Effector memory CD4-positive, alpha-beta T cell (primary cell): ENCODE data around the gene MNAT1.

Experiments used
- DNase-seq, 3 donors: peaks; one replicate each; pipeline ENCODE4 v3.0.0-alpha.2; 2020
- H3K27ac ChIP-seq: 2 replicates; pipeline ENCODE4 v1.7.0; 2013; ENCODE audit warnings: mild to moderate bottlenecking, low read length, moderate library complexity; ENCODE audit not compliant: insufficient read depth, poor library complexity, severe bottlenecking
- H3K27me3 ChIP-seq: replicated peaks from 2 replicates; pipeline ENCODE4 v1.7.0; 2013; ENCODE audit warnings: mild to moderate bottlenecking, low read length; ENCODE audit not compliant: insufficient read depth, control insufficient read depth, poor library complexity, severe bottlenecking
- H3K36me3 ChIP-seq: 2 replicates; pipeline ENCODE4 v1.7.0; 2013; ENCODE audit warnings: mild to moderate bottlenecking, low read length, moderate library complexity; ENCODE audit not compliant: control insufficient read depth, insufficient read depth
- H3K4me1 ChIP-seq: 2 replicates; pipeline ENCODE4 v1.7.0; 2013; ENCODE audit warnings: low read length, mild to moderate bottlenecking; ENCODE audit not compliant: control insufficient read depth, insufficient read depth, poor library complexity, severe bottlenecking
- H3K4me3 ChIP-seq: 2 replicates; pipeline ENCODE4 v1.7.0; 2013; ENCODE audit warnings: low read length, low read depth, mild to moderate bottlenecking; ENCODE audit not compliant: insufficient read depth, poor library complexity, severe bottlenecking
- H3K9me3 ChIP-seq: 2 replicates; pipeline ENCODE4 v1.7.0; 2013; ENCODE audit warnings: mild to moderate bottlenecking, low read length, moderate library complexity; ENCODE audit not compliant: control insufficient read depth

The MNAT1 gene

DNA sequence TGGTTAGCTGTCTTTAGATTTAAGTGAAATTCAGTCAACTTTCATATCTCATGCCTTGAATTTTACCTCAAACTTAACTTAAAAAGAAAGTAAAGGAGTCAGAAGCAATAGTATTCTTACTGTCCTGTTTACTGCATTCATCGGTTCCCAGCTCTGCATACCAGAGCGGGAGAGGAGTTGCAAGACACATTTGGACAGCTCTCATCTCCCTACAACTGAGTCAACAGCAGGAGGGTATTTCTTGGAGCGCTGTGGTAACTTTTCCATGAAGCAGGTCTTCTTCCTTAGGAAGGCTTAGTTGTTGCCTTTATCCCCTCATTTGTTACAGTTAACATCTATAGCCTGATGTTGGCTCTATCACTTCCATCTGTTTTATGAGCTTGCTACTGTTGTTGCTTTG is 181.2 kb downstream of the MNAT1 start:
- no peak for DNase-seq
- H3K9me3 ChIP-seq = no peaks in the 10 kb centered on the region

DNA sequence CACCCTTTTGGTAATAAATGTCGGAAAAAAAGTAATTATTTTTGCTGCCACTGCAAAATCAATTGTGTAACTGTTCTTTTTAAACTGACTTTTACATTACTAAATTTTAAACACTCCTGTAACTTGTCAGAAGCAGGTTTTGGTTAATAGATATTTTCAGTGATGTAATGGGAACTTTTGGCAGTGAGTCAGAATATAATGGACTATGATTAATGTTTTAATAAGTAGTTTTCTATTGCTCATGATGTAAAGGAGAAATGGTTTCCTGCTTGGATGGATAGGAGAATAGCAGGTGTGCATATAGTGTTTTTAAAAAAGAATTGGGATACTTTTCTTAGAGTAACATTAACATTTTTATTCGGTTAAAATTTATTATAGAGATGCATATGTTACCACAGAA is 187.5 kb downstream of the MNAT1 start:
- Histone ChIP-seq H3K27ac (no peak overlapping the region), H3K36me3 (no peaks in the 10 kb centered on the region), H3K4me1 (no peaks in the 10 kb centered on the region), H3K27me3 (no peaks in the 10 kb centered on the region), H3K4me3 (no peak overlapping the region), H3K9me3 (no peaks in the 10 kb centered on the region)
- DNase-seq = no peak

More for the DNA sequence above, 181.2 kb downstream of the MNAT1 start:
- Histone ChIP-seq H3K4me1 (no peaks in the 10 kb centered on the region), H3K36me3 (no peaks in the 10 kb centered on the region), H3K4me3 (no peak overlapping the region), H3K27me3 (no peaks in the 10 kb centered on the region), H3K27ac (no peak overlapping the region)

DNA sequence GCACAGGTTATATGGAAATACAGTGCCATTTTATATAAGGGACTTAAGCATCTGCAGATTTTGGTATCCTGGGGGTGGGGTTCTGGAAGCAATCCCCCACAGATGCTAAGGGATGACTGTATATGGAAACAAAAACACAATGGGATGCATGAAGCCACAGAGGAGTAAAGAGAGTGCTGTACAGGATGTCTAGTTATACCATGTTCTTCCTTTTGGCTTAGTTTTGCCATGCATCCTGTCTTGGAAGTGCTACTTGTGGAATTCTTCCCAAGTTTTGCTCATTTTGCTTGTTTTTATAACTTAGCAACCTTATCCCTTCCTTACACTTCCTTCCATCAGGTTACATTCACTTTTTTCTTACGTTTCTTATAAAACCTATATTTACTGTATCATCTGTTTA is 190.7 kb downstream of the MNAT1 start:
- H3K36me3 ChIP-seq = no peaks in the 10 kb centered on the region
- no peak overlapping the region for H3K4me3 ChIP-seq
- H3K4me1 ChIP-seq = no peaks in the 10 kb centered on the region
- H3K27me3 ChIP-seq = no peaks in the 10 kb centered on the region
- DNase-seq = no peak
- H3K9me3 ChIP-seq = no peaks in the 10 kb centered on the region
- no peak overlapping the region for H3K27ac ChIP-seq

DNA sequence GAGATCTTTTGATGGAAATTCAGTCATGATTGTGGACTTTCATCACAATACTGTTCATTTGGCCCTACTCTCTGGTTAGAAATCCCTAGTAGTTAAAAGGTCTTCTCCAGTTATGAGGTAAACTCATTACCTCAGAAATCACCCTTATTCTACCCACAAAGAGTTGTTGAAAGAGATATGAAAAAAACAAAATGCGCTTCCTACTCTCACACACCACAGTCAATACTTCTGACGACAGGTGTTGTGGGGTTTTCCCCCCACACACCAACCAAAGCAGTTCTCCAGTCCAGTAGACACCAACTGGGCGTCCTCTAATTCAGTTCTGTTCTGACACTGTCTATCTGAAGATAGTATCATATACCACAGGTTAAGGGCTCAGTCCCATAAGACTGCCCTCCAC is 191.4 kb downstream of the MNAT1 start:
- H3K27ac ChIP-seq = no peak overlapping the region
- no peak for DNase-seq
- H3K4me1 ChIP-seq = no peaks in the 10 kb centered on the region
- no peaks in the 10 kb centered on the region for H3K36me3 ChIP-seq
- no peak overlapping the region for H3K4me3 ChIP-seq
- H3K27me3 ChIP-seq = no peaks in the 10 kb centered on the region
- no peaks in the 10 kb centered on the region for H3K9me3 ChIP-seq

DNA sequence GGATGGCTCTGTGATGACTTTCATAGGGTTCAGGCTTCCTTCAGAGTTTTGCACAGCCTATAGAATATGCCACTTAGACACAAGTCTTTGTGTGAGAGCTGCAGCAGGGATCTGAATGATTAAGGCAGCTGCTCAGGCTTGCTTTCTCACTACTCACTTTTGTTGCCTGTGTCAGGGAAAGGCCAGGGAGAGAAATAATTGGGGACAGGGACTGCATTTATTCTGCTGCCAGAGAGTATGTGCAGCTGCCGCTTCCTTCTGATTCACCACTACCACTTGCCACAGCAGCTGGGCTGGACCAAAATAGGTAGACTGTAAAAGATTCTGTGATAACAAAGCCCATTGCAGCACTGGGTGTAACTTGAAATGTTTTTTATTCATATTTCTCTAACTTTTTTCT is 196.7 kb downstream of the MNAT1 start:
- H3K27ac ChIP-seq = no peak overlapping the region
- H3K4me3 ChIP-seq = no peak overlapping the region
- H3K27me3 ChIP-seq = no peaks in the 10 kb centered on the region
- no peaks in the 10 kb centered on the region for H3K4me1 ChIP-seq
- no peaks in the 10 kb centered on the region for H3K36me3 ChIP-seq
- no peaks in the 10 kb centered on the region for H3K9me3 ChIP-seq
- DNase-seq = no peak

DNA sequence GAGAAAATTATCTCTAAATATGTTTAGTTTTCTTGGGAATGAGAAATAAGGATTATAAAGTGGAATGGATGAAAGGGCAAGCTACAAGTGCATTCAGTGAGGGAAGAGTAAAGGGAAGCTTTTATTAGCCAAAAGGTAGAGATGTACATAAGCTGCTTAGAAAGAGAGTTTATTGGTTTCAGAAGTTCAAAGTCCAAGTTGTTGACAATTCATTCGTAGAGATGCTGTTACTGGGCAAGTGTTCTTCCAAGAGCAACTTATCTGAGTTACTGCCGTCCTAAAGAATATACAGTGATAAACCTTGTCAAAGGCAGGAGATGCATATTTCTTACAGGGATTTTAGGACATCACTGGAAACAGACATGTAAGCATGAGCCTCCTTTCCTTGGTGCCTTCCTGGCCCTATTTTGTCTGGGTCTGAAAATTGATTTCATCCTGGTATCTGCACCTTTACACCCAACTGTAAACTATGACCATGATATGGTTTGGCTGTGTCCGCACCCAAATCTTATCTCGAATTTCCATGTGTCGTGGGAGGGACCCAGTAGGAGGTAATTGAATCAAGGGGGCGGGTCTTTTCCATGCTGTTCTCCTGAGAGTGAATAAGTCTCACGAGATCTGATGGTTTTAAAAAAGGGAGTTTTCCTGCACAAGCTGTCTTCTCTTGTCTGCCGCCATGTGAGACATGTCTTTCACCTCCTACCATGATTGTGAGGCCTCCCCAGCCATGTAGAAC is 199.5 kb downstream of the MNAT1 start:
- Histone ChIP-seq H3K9me3 (no peaks in the 10 kb centered on the region), H3K36me3 (no peaks in the 10 kb centered on the region), H3K27me3 (no peaks in the 10 kb centered on the region), H3K4me3 (no peak overlapping the region), H3K27ac (no peak overlapping the region), H3K4me1 (no peaks in the 10 kb centered on the region)
- no peak for DNase-seq

DNA sequence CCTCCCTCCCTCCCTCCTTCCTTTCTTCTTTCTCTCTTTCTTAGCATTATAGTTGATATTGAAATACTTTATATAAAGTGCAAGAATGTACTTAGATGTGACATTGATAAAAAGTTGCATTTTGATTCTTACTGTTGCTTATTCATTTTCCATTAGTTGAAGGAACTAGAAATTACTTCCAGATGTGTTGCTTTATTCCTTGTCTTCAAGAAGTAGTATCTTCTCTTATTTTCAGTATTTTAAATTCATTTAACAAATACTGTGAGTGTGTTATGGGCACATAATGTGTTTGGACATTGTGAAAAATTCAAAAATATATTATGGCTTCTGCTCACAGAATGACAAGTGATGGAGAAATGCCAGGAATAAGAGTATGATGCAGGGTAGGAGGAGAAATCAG is 200.8 kb downstream of the MNAT1 start:
- no peak for DNase-seq
- Histone ChIP-seq H3K4me1 (no peaks in the 10 kb centered on the region), H3K36me3 (no peaks in the 10 kb centered on the region), H3K9me3 (no peaks in the 10 kb centered on the region), H3K4me3 (no peak overlapping the region), H3K27ac (no peak overlapping the region), H3K27me3 (no peaks in the 10 kb centered on the region)

DNA sequence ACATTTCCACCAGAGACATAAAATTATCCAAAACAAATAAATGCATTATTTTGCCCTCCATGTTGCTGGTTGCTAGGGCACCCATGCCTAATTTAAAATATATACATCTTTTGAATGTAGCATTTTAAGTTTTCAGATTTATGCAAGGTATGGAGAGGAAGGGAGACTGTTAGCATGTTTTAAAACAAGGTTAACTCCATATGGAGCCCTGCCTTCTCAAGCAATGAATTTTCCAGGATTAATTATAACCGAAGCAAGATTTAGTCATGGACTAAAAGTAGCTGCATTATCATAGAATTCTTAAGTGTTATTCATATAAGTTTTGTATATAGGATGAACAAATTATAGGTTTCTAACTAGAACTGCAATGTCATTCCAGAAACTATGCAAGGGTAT is 209.1 kb downstream of the MNAT1 start:
- no peaks in the 10 kb centered on the region for H3K4me1 ChIP-seq
- H3K4me3 ChIP-seq = no peak overlapping the region
- no peaks in the 10 kb centered on the region for H3K27me3 ChIP-seq
- H3K27ac ChIP-seq = no peak overlapping the region
- H3K36me3 ChIP-seq = no peaks in the 10 kb centered on the region
- no peaks in the 10 kb centered on the region for H3K9me3 ChIP-seq
- DNase-seq = no peak

DNA sequence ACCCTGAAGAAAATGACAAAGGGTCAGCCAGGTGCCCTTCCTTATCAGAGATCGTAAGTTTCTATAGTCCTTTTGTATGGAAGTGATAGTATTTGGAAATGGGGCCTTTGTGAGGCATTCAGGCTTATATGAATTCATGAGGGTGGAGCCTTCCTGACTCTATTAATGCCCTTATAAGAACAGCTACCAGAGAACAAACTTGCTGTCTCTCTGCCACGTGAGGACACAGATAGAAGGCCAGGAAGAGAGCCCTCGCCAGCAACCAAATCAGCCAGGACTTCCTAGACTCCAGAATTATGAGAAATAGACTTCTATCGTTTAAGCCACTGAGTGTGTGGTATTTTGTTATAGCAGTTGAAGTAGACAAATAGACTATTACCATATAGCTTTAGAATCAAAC is 209.6 kb downstream of the MNAT1 start:
- no peak overlapping the region for H3K4me3 ChIP-seq
- no peaks in the 10 kb centered on the region for H3K36me3 ChIP-seq
- H3K27ac ChIP-seq = no peak overlapping the region
- no peak for DNase-seq
- no peaks in the 10 kb centered on the region for H3K4me1 ChIP-seq
- H3K27me3 ChIP-seq = no peaks in the 10 kb centered on the region
- no peaks in the 10 kb centered on the region for H3K9me3 ChIP-seq

DNA sequence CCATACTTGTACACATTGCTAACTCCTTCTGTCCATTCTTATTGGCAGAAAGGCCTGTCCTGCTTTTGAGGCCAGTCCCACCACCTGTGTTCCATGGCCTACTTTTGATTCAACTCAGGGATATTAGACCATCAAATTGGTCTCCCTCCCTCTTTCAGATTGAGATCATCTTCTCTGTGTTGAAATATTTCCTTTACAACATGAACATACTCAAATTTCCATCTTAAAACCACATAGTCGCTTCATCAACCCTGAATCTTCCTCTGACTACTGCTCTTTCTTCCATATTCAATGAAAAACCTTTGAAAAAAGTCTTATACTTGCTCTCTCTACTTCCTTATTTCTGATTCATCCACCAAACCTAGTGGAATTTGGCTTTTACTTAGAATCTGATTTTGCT is 211.4 kb downstream of the MNAT1 start:
- Histone ChIP-seq H3K9me3 (no peaks in the 10 kb centered on the region), H3K27me3 (no peaks in the 10 kb centered on the region), H3K4me1 (no peaks in the 10 kb centered on the region), H3K4me3 (no peak overlapping the region), H3K36me3 (no peaks in the 10 kb centered on the region), H3K27ac (no peak overlapping the region)
- DNase-seq = no peak
